NCI-H187 treated with DMSO at 0.1 percent for 48 hours (cell line): Measurements from ENCODE around the gene FCRL1.

Source experiments
- DNase-seq: peaks from one replicate; lab custom pipeline; 2025; lab: John Stamatoyannopoulos, UW

FCRL1 gene

GRCh38 chr1:157819896-157820295 is at the start of gene FCRL1:
FCRL1 (minus strand) TSS chr1:157820120; CDS start chr1:157820037, 83 bp downstream.
- no peak for DNase-seq

- DNase-seq, result no peak
Observed at GRCh38 chr1:157868654-157869053, 48.7 kb upstream of the FCRL1 start.

GRCh38 chr1:157862114-157863070 is 42.5 kb upstream of the FCRL1 start:
- DNase-seq, result no peak

GRCh38 chr1:157856538-157856937 is 36.6 kb upstream of the FCRL1 start:
- no peak for DNase-seq

GRCh38 chr1:157852476-157852875 is 32.6 kb upstream of the FCRL1 start:
- no peak for DNase-seq

GRCh38 chr1:157849229-157849875 is 29.4 kb upstream of the FCRL1 start:
- no peak for DNase-seq

- DNase-seq, result no peak
Observed at GRCh38 chr1:157844089-157844830, 24.3 kb upstream of the FCRL1 start.

- no peak for DNase-seq
Observed at GRCh38 chr1:157842939-157843338, 23.0 kb upstream of the FCRL1 start.

- no peak for DNase-seq
Observed at GRCh38 chr1:157841708-157842107, 21.8 kb upstream of the FCRL1 start, which contains the start of gene CD5L. CD5L (minus strand) TSS chr1:157841808; CDS start chr1:157841701, 107 bp downstream.

GRCh38 chr1:157838966-157839365 is 19.0 kb upstream of the FCRL1 start:
- DNase-seq, result no peak

GRCh38 chr1:157834430-157834829 is 14.5 kb upstream of the FCRL1 start:
- no peak for DNase-seq

GRCh38 chr1:157833145-157833544 is 13.2 kb upstream of the FCRL1 start:
- DNase-seq, result no peak

GRCh38 chr1:157831968-157832626 is 12.2 kb upstream of the FCRL1 start:
- no peak for DNase-seq

GRCh38 chr1:157830887-157831286 is 11.0 kb upstream of the FCRL1 start:
- DNase-seq, result no peak

- DNase-seq, result no peak
Observed at GRCh38 chr1:157829711-157830110, 9.8 kb upstream of the FCRL1 start.

GRCh38 chr1:157829210-157829609 is 9.3 kb upstream of the FCRL1 start:
- no peak for DNase-seq

GRCh38 chr1:157820299-157820698 is 379 bp upstream of the FCRL1 start:
- DNase-seq, result no peak

- no peak for DNase-seq
Observed at GRCh38 chr1:157819215-157819614, 705 bp downstream of the FCRL1 start.

GRCh38 chr1:157813269-157813668 is 6.7 kb downstream of the FCRL1 start:
- DNase-seq, result no peak

GRCh38 chr1:157806431-157807149 is 13.3 kb downstream of the FCRL1 start:
- no peak for DNase-seq

GRCh38 chr1:157803851-157804250 is 16.1 kb downstream of the FCRL1 start:
- DNase-seq, result no peak
